Activated naive CD4-positive, alpha-beta T cell treated with anti-CD3 and anti-CD28 coated beads, Interleukin-2, amount 10 ng/mL, durations not matched to agents 7 days and 5 days (primary cell): ENCODE measurements around the gene CEP162.
"Not testable (repeated sequence)": the region's sequence is repeated elsewhere in the genome, so short reads cannot be mapped to it uniquely, and the experiment has no call there.

Experiments used
- CTCF ChIA-PET: fragments of 350-600 bp; sonication (Branson Sonifier 250); formaldehyde crosslinking; loops from one replicate; lab custom pipeline; 2021; ENCODE audit warnings: antibody characterized with exemption; lab: Charles Lee
- DNase-seq: peaks from one replicate; pipeline ENCODE4 v3.0.0-alpha.2; 2020
- H3K27ac Mint-ChIP-seq: one replicate; pipeline ENCODE4 v1.8.0; 2021; ENCODE audit warnings: mild to moderate bottlenecking, moderate library complexity, mixed read lengths
- H3K27me3 Mint-ChIP-seq: one replicate; pipeline ENCODE4 v1.8.0; 2021; ENCODE audit warnings: mild to moderate bottlenecking, mixed read lengths
- H3K36me3 Mint-ChIP-seq: one replicate; pipeline ENCODE4 v1.8.0; 2021; ENCODE audit warnings: mixed read lengths
- H3K4me1 Mint-ChIP-seq: one replicate; pipeline ENCODE4 v1.8.0; 2021; ENCODE audit warnings: mixed read lengths
- H3K4me3 Mint-ChIP-seq: one replicate; pipeline ENCODE4 v1.8.0; 2021; ENCODE audit warnings: mild to moderate bottlenecking, moderate library complexity, mixed read lengths
- H3K9me3 Mint-ChIP-seq: one replicate; pipeline ENCODE4 v1.8.0; 2021; ENCODE audit warnings: mixed read lengths

CEP162 gene

GRCh38 chr6:84114933-84115594 is 112.4 kb downstream of the CEP162 start:
- H3K4me1 Mint-ChIP-seq, H3K36me3 Mint-ChIP-seq, H3K27me3 Mint-ChIP-seq, H3K9me3 Mint-ChIP-seq, DNase-seq, H3K27ac Mint-ChIP-seq, CTCF ChIA-PET, H3K4me3 Mint-ChIP-seq: not testable (repeated sequence)

GRCh38 chr6:84111351-84111750 is 116.1 kb downstream of the CEP162 start:
- H3K36me3 Mint-ChIP-seq, CTCF ChIA-PET, H3K27me3 Mint-ChIP-seq: not testable (repeated sequence)

DNA sequence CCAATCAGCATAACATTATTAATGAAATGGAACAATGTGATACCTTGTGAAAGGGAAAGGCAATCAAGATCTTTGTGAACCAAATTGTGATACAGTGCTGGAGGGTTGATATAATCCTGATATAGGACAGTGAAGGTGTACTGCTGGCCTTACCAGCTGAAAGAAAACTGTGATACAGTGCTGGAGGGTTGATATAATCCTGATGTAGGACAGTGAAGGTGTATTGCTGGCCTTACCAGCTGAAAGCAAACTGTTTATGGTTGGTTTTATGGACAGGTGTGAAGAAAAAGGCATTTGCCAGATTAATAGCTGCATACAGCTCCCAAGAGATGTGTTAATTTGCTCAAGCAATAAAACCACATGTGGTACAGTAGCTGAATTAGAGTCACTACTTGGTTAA is 119.9 kb downstream of the CEP162 start:
- CTCF ChIA-PET: no interaction called here
- H3K4me3 Mint-ChIP-seq: no peak overlapping the region
- H3K27ac Mint-ChIP-seq: no peak overlapping the region
- DNase-seq: no peak
- no peaks in the 10 kb centered on the region for H3K27me3 Mint-ChIP-seq
- H3K9me3 Mint-ChIP-seq: peaks cover 5% of the 10 kb centered on the region
- H3K36me3 Mint-ChIP-seq: no peaks in the 10 kb centered on the region
- H3K4me1 Mint-ChIP-seq: no peaks in the 10 kb centered on the region

More at GRCh38 chr6:84111351-84111750, 116.1 kb downstream of the CEP162 start:
- not testable (repeated sequence) for H3K4me3 Mint-ChIP-seq, H3K27ac Mint-ChIP-seq, DNase-seq, H3K9me3 Mint-ChIP-seq, H3K4me1 Mint-ChIP-seq

DNA sequence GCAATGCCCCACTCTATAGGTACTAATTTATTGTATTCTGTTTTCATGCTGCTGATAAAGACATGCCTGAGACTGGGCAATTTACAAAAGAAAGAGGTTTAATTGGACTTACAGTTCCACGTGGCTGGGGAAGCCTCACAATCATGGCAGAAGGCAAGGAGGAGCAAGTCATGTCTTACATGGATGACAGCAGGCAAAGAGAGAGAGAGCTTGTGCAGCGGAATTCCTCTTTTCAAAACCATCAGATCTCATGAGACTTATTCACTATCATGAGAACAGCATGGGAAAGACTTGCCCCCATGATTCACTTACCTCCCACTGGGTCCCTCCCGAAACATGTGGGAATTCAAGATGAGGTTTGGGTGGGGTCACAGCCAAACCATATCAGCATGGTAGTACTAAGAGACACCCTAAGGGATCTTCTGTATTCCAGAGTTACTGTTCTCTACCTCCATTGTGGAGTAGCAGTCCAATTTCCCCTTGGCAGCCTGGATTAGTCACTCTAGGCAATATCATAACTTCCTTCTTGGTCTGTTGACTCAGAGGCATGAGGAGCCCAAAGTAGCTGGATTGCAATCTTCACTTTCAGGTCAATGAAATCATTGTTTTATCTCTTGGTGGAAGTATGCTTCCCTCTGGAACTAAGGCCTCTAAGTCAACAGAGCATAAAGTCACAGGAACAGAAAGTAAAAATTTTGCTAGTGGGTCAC is 122.1 kb downstream of the CEP162 start:
- H3K27ac Mint-ChIP-seq, H3K4me3 Mint-ChIP-seq, H3K4me1 Mint-ChIP-seq, CTCF ChIA-PET, H3K27me3 Mint-ChIP-seq, DNase-seq, H3K9me3 Mint-ChIP-seq, H3K36me3 Mint-ChIP-seq: not testable (repeated sequence)

GRCh38 chr6:84103029-84103428 is 124.4 kb downstream of the CEP162 start:
- no peak overlapping the region for H3K27ac Mint-ChIP-seq
- no peaks in the 10 kb centered on the region for H3K4me1 Mint-ChIP-seq
- H3K9me3 Mint-ChIP-seq: peaks cover 5% of the 10 kb centered on the region
- CTCF ChIA-PET: interaction anchor here (0.6 kb wide), 1 partner anchor 708 kb away, joined by 3 read pairs; no protein-coding TSS in a partner anchor
- DNase-seq: no peak
- H3K36me3 Mint-ChIP-seq: no peaks in the 10 kb centered on the region
- no peak overlapping the region for H3K4me3 Mint-ChIP-seq
- no peaks in the 10 kb centered on the region for H3K27me3 Mint-ChIP-seq

- CTCF ChIA-PET: no interaction called here
- Mint-ChIP-seq H3K27me3 (no peaks in the 10 kb centered on the region), H3K4me1 (no peaks in the 10 kb centered on the region), H3K36me3 (no peaks in the 10 kb centered on the region), H3K27ac (no peak overlapping the region), H3K4me3 (no peak overlapping the region), H3K9me3 (no peaks in the 10 kb centered on the region)
- no peak for DNase-seq
Measured at GRCh38 chr6:84095156-84095555, 132.3 kb downstream of the CEP162 start.

DNA sequence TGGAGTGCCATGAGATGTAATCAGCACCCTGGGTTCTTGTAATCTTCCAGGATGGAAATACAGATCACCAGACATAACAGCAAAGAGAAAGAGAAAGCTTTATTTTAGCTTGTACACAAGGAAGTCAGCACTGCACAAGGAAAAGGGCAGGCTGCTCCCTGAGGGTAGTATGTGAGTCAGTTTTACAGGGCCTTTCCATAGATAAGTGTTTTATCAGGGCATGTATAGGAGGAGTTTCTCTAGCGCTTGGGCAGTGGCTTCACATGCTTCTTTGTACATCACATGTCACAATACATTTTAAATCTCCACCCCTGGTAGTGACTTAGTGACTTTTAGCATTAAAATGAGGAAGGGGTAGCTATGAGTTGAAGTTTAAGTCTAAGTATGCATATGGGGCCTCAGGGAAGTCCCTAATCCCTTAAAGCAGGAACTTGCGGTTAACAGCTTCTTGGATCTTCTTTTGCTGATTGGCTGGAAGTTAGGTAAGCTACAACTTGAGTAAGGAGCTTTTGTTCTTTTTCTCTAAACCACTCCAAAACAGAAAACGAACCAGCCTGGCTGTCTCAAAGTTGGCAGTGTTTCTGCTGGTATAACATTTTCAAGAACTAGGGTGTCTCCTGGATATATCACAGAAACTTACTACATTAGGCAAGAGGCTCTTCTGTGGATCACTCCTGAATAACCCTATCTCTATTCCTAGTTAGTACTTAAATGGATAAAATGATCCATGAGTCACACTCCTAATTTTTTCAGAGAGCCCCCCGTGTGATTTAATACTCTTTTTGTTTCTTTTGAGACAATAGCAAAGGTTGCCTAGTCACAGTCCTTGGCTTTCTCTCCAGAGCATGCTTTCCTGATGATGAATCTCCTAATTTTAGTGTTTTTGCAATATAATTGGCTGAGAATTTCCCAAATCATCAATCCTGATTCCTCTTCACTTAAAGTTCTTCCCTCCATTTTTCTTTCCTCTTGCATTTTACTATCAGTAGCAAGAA is 133.7 kb downstream of the CEP162 start:
- DNase-seq: no peak
- Mint-ChIP-seq H3K9me3 (no peaks in the 10 kb centered on the region), H3K36me3 (no peaks in the 10 kb centered on the region), H3K27me3 (no peaks in the 10 kb centered on the region), H3K4me1 (no peaks in the 10 kb centered on the region), H3K27ac (no peak overlapping the region), H3K4me3 (no peak overlapping the region)
- CTCF ChIA-PET: interaction anchor here (0.6 kb wide), 1 partner anchor 25 kb away, joined by 3 read pairs; no protein-coding TSS in a partner anchor

DNA sequence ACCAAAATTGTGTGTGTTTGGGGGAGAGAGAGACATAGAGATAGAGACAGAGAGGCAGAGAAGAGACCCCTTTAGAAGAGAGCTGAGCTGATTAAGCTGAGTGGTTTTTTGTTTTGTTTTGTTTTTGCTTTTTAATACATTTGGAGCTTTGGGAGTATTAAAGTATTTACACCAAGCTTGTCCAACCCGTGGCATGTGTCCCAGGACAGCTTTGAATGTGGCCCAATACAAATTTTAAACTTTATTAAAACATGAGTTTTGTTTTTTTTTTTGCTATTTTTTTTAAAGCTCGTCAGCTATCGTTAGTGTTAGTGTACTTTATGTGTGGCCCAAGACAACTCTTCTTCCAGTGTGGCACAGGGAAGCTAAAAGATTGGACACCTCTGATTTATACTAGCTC is 137.9 kb downstream of the CEP162 start:
- Mint-ChIP-seq H3K27me3 (no peaks in the 10 kb centered on the region), H3K9me3 (no peaks in the 10 kb centered on the region), H3K36me3 (no peaks in the 10 kb centered on the region), H3K4me1 (no peaks in the 10 kb centered on the region), H3K4me3 (no peak overlapping the region), H3K27ac (no peak overlapping the region)
- no peak for DNase-seq
- CTCF ChIA-PET: no interaction called here

DNA sequence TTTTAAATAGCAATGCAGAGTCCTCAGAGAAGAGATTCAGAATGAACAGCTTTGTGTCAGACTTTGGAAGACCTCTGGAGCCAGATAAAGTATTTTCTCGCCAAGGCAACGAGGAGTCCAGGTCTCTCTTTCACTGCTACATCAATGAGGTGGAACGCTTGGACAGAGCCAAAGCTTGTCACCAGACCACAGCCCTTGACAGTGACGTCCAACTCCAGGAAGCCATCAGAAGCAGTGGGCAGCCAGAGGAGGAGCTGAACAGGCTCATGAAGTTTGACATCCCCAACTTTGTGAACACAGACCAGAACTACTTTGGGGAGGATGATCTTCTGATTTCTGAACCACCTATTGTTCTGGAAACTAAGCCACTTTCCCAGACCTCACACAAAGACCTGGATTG is 138.4 kb downstream of the CEP162 start:
- DNase-seq: no peak
- H3K4me1 Mint-ChIP-seq: no peaks in the 10 kb centered on the region
- H3K36me3 Mint-ChIP-seq: no peaks in the 10 kb centered on the region
- no peaks in the 10 kb centered on the region for H3K27me3 Mint-ChIP-seq
- CTCF ChIA-PET: no interaction called here
- H3K27ac Mint-ChIP-seq: no peak overlapping the region
- H3K9me3 Mint-ChIP-seq: no peaks in the 10 kb centered on the region
- H3K4me3 Mint-ChIP-seq: no peak overlapping the region

GRCh38 chr6:84086545-84087429 is 140.7 kb downstream of the CEP162 start:
- Mint-ChIP-seq H3K4me3 (no peak overlapping the region), H3K27ac (no peak overlapping the region), H3K36me3 (no peaks in the 10 kb centered on the region), H3K9me3 (no peaks in the 10 kb centered on the region), H3K27me3 (peaks cover 3% of the 10 kb centered on the region), H3K4me1 (no peaks in the 10 kb centered on the region)
- DNase-seq: no peak
- CTCF ChIA-PET: no interaction called here

DNA sequence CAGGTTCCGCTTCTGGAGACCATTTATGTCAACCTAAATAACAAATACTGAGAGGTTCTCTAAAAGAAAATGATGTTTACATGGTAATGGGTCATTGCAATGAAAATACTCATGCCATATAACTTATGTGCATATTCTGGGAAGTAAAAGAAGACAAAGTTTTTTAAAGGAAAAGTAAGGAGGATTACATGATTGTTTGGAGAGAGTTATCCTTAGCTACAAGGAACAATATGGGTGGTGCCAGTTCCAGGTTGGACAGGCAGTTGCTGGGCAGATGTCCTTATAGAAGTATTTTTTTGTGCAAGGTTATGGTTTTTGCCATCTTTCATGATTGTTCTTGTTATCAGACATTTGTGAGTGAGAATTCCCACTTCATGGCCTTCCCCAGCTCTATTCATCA is 141.4 kb downstream of the CEP162 start:
- H3K27me3 Mint-ChIP-seq: peaks cover 3% of the 10 kb centered on the region
- no peaks in the 10 kb centered on the region for H3K4me1 Mint-ChIP-seq
- DNase-seq: no peak
- no peak overlapping the region for H3K27ac Mint-ChIP-seq
- CTCF ChIA-PET: no interaction called here
- no peak overlapping the region for H3K4me3 Mint-ChIP-seq
- no peaks in the 10 kb centered on the region for H3K36me3 Mint-ChIP-seq
- no peaks in the 10 kb centered on the region for H3K9me3 Mint-ChIP-seq

DNA sequence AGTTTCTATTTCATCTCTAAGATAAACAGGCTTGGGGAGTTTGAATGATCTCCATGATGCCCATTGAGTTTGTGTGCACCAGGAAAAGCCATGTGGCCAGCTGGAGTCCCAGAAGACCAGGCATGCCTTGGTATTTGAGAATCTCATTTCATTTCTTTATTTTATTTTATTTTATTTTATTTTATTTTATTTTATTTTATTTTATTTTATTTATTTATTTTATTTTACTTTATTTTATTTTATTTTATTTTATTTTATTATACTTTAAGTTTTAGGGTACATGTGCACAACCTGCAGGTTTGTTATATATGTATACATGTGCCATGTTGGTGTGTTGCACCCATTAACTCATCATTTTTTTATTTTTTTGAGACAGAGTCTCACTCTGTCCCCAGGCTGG is 142.7 kb downstream of the CEP162 start:
- H3K9me3 Mint-ChIP-seq, H3K4me3 Mint-ChIP-seq, H3K27me3 Mint-ChIP-seq, CTCF ChIA-PET, H3K36me3 Mint-ChIP-seq, H3K4me1 Mint-ChIP-seq, H3K27ac Mint-ChIP-seq, DNase-seq: not testable (repeated sequence)

DNA sequence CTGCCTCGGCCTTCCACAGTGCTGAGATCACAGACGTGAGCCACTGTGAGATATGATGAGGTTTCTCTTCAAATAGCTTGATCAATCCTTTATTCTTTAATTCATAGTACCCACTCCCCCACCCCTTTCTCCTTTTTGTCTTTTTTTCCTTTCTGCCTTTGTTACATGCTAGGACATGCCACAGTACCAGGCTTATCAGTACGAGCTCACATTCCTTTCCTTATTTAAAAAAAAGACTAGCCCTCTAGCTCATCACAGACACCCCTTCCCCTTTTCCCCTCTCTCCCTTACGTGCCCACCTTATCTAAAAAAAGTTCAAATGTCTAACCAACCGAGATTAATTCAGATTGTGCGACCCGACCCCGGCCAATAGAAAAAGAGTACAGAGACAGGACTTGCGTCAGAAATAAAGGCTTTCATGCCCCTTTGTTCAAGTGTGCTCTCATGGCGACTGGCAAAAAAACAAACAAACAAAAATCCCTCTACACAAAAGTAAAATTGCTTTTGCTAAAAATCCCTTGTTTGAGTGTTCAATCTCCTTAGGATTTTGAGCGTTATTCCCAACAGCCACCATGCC is 144.7 kb downstream of the CEP162 start:
- Mint-ChIP-seq H3K4me3 (no peak overlapping the region), H3K36me3 (no peaks in the 10 kb centered on the region), H3K4me1 (no peaks in the 10 kb centered on the region), H3K27ac (no peak overlapping the region), H3K9me3 (no peaks in the 10 kb centered on the region), H3K27me3 (peaks cover 3% of the 10 kb centered on the region)
- CTCF ChIA-PET: no interaction called here
- no peak for DNase-seq
